GM12873 (cell line): ENCODE measurements around the gene NFIA.

Experiments used
- CTCF ChIP-seq: IDR thresholded peaks from 2 replicates; pipeline ENCODE4 v1.5.1; 2012; ENCODE audit warnings: low read depth, mild to moderate bottlenecking, moderate library complexity, low read length, control low read depth; ENCODE audit not compliant: insufficient read depth; ENCODE audit errors: missing control alignments

NFIA gene

GRCh38 chr1:61428146-61428545 lies 345.8 kb downstream of the NFIA start:
- TF ChIP-seq CTCF = no peak

- no peak for TF ChIP-seq CTCF
These were observed 350.4 kb downstream of the NFIA start for GRCh38 chr1:61432616-61433388.

- TF ChIP-seq CTCF = no peak
These were observed 351.3 kb downstream of the NFIA start for GRCh38 chr1:61433646-61434045.

- no peak for TF ChIP-seq CTCF
These were observed 351.9 kb downstream of the NFIA start for GRCh38 chr1:61434276-61434675.

- TF ChIP-seq CTCF = no peak
These were observed 352.9 kb downstream of the NFIA start for GRCh38 chr1:61435226-61435625.

GRCh38 chr1:61436016-61436415 lies 353.7 kb downstream of the NFIA start:
- TF ChIP-seq CTCF = peak; percentile 34

GRCh38 chr1:61436491-61437120 lies 354.2 kb downstream of the NFIA start:
- TF ChIP-seq CTCF = no peak
